Erythroblast (primary cell): ENCODE measurements around the gene RASSF5.

Experiments used
- GATA1 ChIP-seq: IDR thresholded peaks from 2 replicates; pipeline ENCODE4 v1.6.1; 2011; ENCODE audit warnings: low read depth, mild to moderate bottlenecking, control low read depth, low read length, moderate library complexity
- POLR2A ChIP-seq: IDR thresholded peaks from 2 replicates; pipeline ENCODE4 v1.6.1; 2011; ENCODE audit warnings: mild to moderate bottlenecking, low read length

GRCh38 chr1:206482611-206483010 lies 24.7 kb upstream of the RASSF5 start:
- TF ChIP-seq GATA1, result no peak
- TF ChIP-seq POLR2A, result no peak
